ENCODE data around the gene ZNF155. TPM values are rescaled to one million over a fixed set of nuclear protein-coding genes. Genes with fewer than 3 reads are reported as not detected.

The ZNF155 gene
- total and polyA plus RNA-seq, 10 donors: 5.1 to 18.2 (median 10.2) TPM

GRCh38 chr19:43950834-43951645 is 32.9 kb upstream of the ZNF155 start, which contains the start of gene ZNF221:
Gene ZNF221, plus strand, starts transcription at chr19:43951228. Its CDS starts 11,499 bp downstream, at chr19:43962727.
- Histone ChIP-seq H3K27me3 (replicated peaks in 1 of 7) (peaks cover 0 to 6% (median 0%) of the 10 kb centered on the region in 7 donors), H3K4me1 (peaks cover 0 to 8% (median 2%) of the 10 kb centered on the region in 6 donors), H3K27ac (peak within 1 kb of the TSS; percentile 17 to 79 (median 69)), H3K4me3 (peak within 1 kb of the TSS; percentile 51 to 83 (median 69)), H3K9me3 (peaks cover 2 to 85% (median 61%) of the 10 kb centered on the region in 8 donors), H3K36me3 (peaks cover 0 to 26% (median 5%) of the 10 kb centered on the region in 6 donors)
- WGBS, 5 donors: 0 to 3% (median 1%) methylated on average over 40 of the region's 40 CpGs
- intact Hi-C loops (cut with DNase I; ENCODE audit: low total_unique reads): no loop called here
- TF ChIP-seq POLR2AphosphoS5 (IDR thresholded peaks at IDR 0.05) (peak in 2 of 3 donors; percentile 85 to 92), POLR2A (IDR thresholded peaks at IDR 0.05) (no peak), CTCF (IDR thresholded peaks at IDR 0.05 in 8 of 11, conservative IDR thresholded peaks at IDR 0.05 in 3 of 11) (peak in 9 of 11 experiments; percentile 14 to 66 (median 50))
- peak; percentile 90 for DNase-seq

GRCh38 chr19:43956827-43957226 is 27.2 kb upstream of the ZNF155 start:
- DNase-seq: no peak
- Histone ChIP-seq H3K36me3 (peaks cover 0 to 65% (median 13%) of the 10 kb centered on the region in 6 donors), H3K4me3 (no peak overlapping the region), H3K27me3 (replicated peaks in 1 of 7) (no peaks in the 10 kb centered on the region), H3K27ac (no peak overlapping the region), H3K4me1 (peaks cover 0 to 4% (median 0%) of the 10 kb centered on the region in 6 donors), H3K9me3 (peaks cover 19 to 99% (median 85%) of the 10 kb centered on the region in 8 donors)
- TF ChIP-seq POLR2A (IDR thresholded peaks at IDR 0.05) (no peak), CTCF (IDR thresholded peaks at IDR 0.05 in 8 of 11, conservative IDR thresholded peaks at IDR 0.05 in 3 of 11) (no peak), POLR2AphosphoS5 (IDR thresholded peaks at IDR 0.05) (no peak)
- 71 to 82% (median 76%) methylated on average over 3 of the region's 3 CpGs for WGBS, 5 donors
- intact Hi-C loops (cut with DNase I; ENCODE audit: low total_unique reads): no loop called here

GRCh38 chr19:43957891-43958290 is 26.1 kb upstream of the ZNF155 start:
- no peak for TF ChIP-seq POLR2A (IDR thresholded peaks at IDR 0.05)
- no peak for TF ChIP-seq POLR2AphosphoS5 (IDR thresholded peaks at IDR 0.05)
- no peak for TF ChIP-seq CTCF (IDR thresholded peaks at IDR 0.05 in 8 of 11, conservative IDR thresholded peaks at IDR 0.05 in 3 of 11)
- Histone ChIP-seq H3K4me1 (no peaks in the 10 kb centered on the region), H3K27ac (no peak overlapping the region), H3K27me3 (replicated peaks in 1 of 7) (no peaks in the 10 kb centered on the region), H3K4me3 (no peak overlapping the region), H3K9me3 (peaks cover 19 to 100% (median 93%) of the 10 kb centered on the region in 8 donors), H3K36me3 (peaks cover 0 to 74% (median 14%) of the 10 kb centered on the region in 6 donors)
- WGBS, 5 donors: 93 to 99% (median 97%) methylated on average over 3 of the region's 3 CpGs
- intact Hi-C loops (cut with DNase I; ENCODE audit: low total_unique reads): no loop called here
- no peak for DNase-seq

- 58 to 74% (median 71%) methylated on average over 3 to 4 of the region's 4 CpGs for WGBS, 5 donors
- H3K36me3 ChIP-seq: peaks cover 6 to 80% (median 31%) of the 10 kb centered on the region in 6 donors
- no peaks in the 10 kb centered on the region for H3K4me1 ChIP-seq
- peaks cover 25 to 100% (median 100%) of the 10 kb centered on the region in 8 donors for H3K9me3 ChIP-seq
- H3K27me3 ChIP-seq (replicated peaks in 1 of 7): no peaks in the 10 kb centered on the region
- intact Hi-C loops (cut with DNase I; ENCODE audit: low total_unique reads): no loop called here
- TF ChIP-seq POLR2A (IDR thresholded peaks at IDR 0.05) (no peak), POLR2AphosphoS5 (IDR thresholded peaks at IDR 0.05) (no peak), CTCF (IDR thresholded peaks at IDR 0.05 in 8 of 11, conservative IDR thresholded peaks at IDR 0.05 in 3 of 11) (no peak)
- H3K27ac ChIP-seq: no peak overlapping the region
- no peak overlapping the region for H3K4me3 ChIP-seq
- DNase-seq: no peak
These were observed 23.6 kb upstream of the ZNF155 start for GRCh38 chr19:43960411-43960810.

All from spleen (tissue), 11 donors.